Measurements from ENCODE around the gene UTF1. TPM values are rescaled to one million over a fixed set of nuclear protein-coding genes. Genes with fewer than 3 reads are reported as not detected.

Gene UTF1
- total RNA-seq, 2 experiments from 2014 or later, result not detected

GRCh38 chr10:133201948-133202725 lies 27.9 kb upstream of the UTF1 start:
- Mint-ChIP-seq H3K9me3 (no peaks in the 10 kb centered on the region), H3K4me3 (no peak overlapping the region), H3K36me3 (no peaks in the 10 kb centered on the region), H3K27ac (no peak overlapping the region), H3K4me1 (no peaks in the 10 kb centered on the region), H3K27me3 (no peaks in the 10 kb centered on the region)
- no peak for DNase-seq

GRCh38 chr10:133202778-133203651 lies 27.0 kb upstream of the UTF1 start:
- Mint-ChIP-seq H3K9me3 (no peaks in the 10 kb centered on the region), H3K4me3 (no peak overlapping the region), H3K27ac (no peak overlapping the region), H3K27me3 (no peaks in the 10 kb centered on the region), H3K4me1 (no peaks in the 10 kb centered on the region), H3K36me3 (no peaks in the 10 kb centered on the region)
- DNase-seq, result no peak

GRCh38 chr10:133203652-133204195 lies 26.3 kb upstream of the UTF1 start:
- no peak overlapping the region for H3K27ac Mint-ChIP-seq
- no peak overlapping the region for H3K4me3 Mint-ChIP-seq
- H3K36me3 Mint-ChIP-seq, result no peaks in the 10 kb centered on the region

GRCh38 chr10:133204226-133205015 lies 25.6 kb upstream of the UTF1 start:
- H3K9me3 Mint-ChIP-seq, result no peaks in the 10 kb centered on the region
- no peaks in the 10 kb centered on the region for H3K27me3 Mint-ChIP-seq
- no peak overlapping the region for H3K4me3 Mint-ChIP-seq
- no peak for DNase-seq
- no peaks in the 10 kb centered on the region for H3K4me1 Mint-ChIP-seq
- no peak overlapping the region for H3K27ac Mint-ChIP-seq
- no peaks in the 10 kb centered on the region for H3K36me3 Mint-ChIP-seq

More at GRCh38 chr10:133203652-133204195, 26.3 kb upstream of the UTF1 start:
- Mint-ChIP-seq H3K27me3 (no peaks in the 10 kb centered on the region), H3K4me1 (no peaks in the 10 kb centered on the region), H3K9me3 (no peaks in the 10 kb centered on the region)
- no peak for DNase-seq

DNA sequence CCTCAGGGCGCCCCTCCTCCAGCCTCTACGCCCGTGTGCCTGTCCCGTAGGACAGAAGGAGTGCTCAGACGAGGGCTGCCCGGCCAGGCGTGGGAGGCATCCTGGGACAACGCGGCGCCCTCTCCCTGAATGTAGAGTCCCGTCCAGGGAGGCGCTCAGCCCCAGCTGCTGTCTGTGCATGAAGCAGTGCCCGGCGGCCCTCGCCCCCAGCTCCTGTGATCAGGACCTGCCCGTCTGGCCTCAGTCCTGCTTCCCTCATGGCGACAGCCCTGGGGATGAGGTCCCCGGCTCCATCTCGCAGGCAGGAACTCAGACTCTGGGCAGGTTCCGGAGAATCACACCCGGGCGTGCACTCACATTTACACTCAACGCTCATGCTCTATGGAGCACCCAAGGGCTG lies 24.9 kb upstream of the UTF1 start:
- Mint-ChIP-seq H3K27ac (no peak overlapping the region), H3K9me3 (no peaks in the 10 kb centered on the region), H3K4me3 (no peak overlapping the region), H3K27me3 (no peaks in the 10 kb centered on the region), H3K4me1 (no peaks in the 10 kb centered on the region), H3K36me3 (no peaks in the 10 kb centered on the region)
- DNase-seq, result no peak

DNA sequence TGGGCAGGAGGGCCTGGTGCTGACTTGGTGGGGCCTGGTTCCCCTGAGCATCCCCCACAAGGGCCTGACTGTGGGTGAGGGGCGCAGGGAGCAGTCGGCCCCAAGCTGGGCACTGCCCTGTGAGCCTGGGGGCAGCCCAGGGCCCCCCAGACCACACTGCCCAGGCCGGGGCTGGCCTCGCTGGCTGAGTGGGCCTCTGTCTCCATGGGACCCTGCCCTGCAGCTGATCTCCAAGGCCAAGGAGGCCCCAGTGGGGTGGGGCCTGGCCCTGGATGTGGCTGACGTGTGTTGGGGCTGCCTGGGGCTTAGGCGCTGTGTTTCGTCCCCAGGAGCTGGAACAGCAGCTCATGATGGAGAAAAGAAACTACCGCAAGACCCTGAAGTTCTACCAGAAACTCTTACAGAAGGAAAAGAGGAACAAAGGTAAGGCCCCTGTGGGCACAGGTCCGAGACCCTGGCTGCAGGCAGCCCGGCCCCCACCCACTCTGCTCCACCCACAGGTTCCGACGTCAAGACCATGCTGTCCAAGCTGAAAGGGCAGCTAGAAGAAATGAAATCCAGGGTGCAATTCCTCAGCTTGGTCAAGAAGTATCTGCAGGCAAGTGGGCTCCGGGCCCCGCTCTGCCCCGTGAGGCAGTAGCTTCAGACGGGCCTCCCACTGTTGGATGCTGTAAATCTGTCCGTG lies 23.5 kb upstream of the UTF1 start:
- Mint-ChIP-seq H3K27me3 (no peaks in the 10 kb centered on the region), H3K9me3 (no peaks in the 10 kb centered on the region), H3K27ac (no peak overlapping the region)

DNA sequence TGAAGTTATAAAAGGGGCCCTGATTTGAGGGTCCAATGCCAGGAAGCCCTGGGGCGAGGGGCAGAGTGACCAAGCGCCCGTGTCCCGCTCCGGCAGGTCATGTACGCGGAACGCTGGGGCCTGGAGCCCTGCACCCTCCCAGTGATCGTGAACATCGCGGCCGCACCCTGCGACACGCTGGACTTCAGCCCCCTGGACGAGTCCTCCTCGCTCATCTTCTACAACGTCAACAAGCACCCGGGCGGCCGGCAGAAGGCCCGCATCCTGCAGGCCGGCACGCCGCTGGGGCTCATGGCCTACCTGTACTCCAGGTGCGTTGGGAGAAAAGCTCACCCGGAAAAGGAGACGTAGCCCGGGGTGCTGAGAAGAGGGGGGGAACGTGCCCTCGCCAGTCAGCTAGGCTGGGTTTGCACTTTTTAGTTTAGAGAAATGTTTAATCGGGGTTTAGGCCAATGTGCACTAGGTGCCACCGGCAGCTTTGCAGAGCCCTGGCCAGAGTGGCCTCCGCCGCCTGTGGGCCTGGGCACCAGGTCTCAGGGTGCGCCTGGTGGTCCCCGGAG lies 22.9 kb upstream of the UTF1 start:
- Mint-ChIP-seq H3K27ac (no peak overlapping the region), H3K9me3 (no peaks in the 10 kb centered on the region), H3K27me3 (no peaks in the 10 kb centered on the region), H3K4me3 (no peak overlapping the region), H3K36me3 (no peaks in the 10 kb centered on the region), H3K4me1 (no peaks in the 10 kb centered on the region)
- no peak for DNase-seq

More for the DNA sequence above, 23.5 kb upstream of the UTF1 start:
- Mint-ChIP-seq H3K36me3 (no peaks in the 10 kb centered on the region), H3K4me1 (no peaks in the 10 kb centered on the region), H3K4me3 (no peak overlapping the region)
- no peak for DNase-seq

- Mint-ChIP-seq H3K27ac (no peak overlapping the region), H3K36me3 (no peaks in the 10 kb centered on the region), H3K4me3 (no peak overlapping the region), H3K4me1 (no peaks in the 10 kb centered on the region), H3K27me3 (no peaks in the 10 kb centered on the region), H3K9me3 (no peaks in the 10 kb centered on the region)
- no peak for DNase-seq
Measured at GRCh38 chr10:133207627-133208026, 22.4 kb upstream of the UTF1 start.

DNA sequence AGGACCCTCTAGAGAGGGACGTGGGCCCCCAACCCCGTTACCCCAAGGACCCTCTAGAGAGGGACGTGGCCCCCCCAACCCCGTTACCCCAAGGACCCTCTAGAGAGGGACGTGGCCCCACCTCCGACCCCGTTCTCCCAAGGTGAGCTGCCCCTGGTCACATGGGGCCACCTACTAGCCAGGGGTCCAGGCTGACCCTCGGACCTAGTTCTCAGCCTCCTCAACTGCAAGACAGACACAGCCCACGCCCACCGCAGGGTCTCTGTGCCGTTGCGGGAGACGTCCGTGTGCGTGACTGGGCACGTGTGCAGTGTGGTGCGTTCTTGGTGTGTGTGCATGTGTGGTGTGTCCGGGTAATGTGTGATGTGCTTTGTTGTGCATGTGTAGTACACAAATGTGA lies 21.6 kb upstream of the UTF1 start:
- Mint-ChIP-seq H3K36me3 (no peaks in the 10 kb centered on the region), H3K4me1 (no peaks in the 10 kb centered on the region), H3K4me3 (no peak overlapping the region), H3K9me3 (no peaks in the 10 kb centered on the region), H3K27ac (no peak overlapping the region), H3K27me3 (no peaks in the 10 kb centered on the region)
- no peak for DNase-seq

DNA sequence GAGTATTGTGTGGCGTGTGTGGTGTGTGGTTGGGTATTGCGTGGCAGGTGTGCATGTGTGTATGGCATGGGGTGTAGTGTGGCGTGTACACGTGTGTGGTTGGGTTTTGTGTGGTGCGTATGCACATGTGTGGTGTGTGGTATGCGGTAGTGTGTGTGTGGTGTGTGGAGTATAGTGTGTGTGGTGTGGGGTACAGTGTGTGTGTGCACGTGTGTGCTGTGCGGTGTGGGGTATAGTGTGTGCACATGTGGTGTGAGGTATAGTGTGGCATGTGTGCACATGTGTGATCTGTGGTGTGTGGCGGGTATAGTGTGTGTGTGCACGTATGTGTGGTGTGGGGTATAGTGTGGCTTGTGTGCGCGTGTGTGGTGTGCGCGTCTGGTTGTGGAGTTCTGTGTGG lies 20.9 kb upstream of the UTF1 start:
- H3K9me3 Mint-ChIP-seq, result no peaks in the 10 kb centered on the region
- no peak overlapping the region for H3K4me3 Mint-ChIP-seq
- H3K4me1 Mint-ChIP-seq, result no peaks in the 10 kb centered on the region
- H3K27ac Mint-ChIP-seq, result no peak overlapping the region
- DNase-seq, result no peak
- no peaks in the 10 kb centered on the region for H3K27me3 Mint-ChIP-seq
- H3K36me3 Mint-ChIP-seq, result no peaks in the 10 kb centered on the region

DNA sequence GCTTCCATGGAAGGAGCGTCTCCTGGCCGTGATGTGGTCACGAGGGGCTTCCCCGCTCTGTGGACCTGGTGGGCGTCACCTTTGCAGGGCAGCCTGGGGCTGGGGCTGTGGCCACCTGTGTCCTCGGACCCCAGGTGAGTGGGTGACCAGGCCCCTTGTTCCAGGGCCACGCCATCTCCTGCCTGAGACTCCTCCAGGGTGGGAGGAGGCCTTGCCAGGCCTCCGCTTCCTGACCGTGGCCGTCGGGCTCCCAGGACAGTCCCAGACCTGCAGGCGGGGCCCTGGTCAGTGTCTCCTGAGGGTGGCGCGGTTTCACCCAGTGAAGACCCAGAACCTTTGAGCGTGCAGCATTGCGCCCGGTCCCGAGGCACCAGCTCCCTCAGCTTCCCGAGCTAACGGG lies 20.4 kb upstream of the UTF1 start:
- Mint-ChIP-seq H3K27ac (no peak overlapping the region), H3K4me3 (no peak overlapping the region), H3K27me3 (no peaks in the 10 kb centered on the region), H3K4me1 (no peaks in the 10 kb centered on the region), H3K9me3 (no peaks in the 10 kb centered on the region), H3K36me3 (no peaks in the 10 kb centered on the region)
- no peak for DNase-seq

DNA sequence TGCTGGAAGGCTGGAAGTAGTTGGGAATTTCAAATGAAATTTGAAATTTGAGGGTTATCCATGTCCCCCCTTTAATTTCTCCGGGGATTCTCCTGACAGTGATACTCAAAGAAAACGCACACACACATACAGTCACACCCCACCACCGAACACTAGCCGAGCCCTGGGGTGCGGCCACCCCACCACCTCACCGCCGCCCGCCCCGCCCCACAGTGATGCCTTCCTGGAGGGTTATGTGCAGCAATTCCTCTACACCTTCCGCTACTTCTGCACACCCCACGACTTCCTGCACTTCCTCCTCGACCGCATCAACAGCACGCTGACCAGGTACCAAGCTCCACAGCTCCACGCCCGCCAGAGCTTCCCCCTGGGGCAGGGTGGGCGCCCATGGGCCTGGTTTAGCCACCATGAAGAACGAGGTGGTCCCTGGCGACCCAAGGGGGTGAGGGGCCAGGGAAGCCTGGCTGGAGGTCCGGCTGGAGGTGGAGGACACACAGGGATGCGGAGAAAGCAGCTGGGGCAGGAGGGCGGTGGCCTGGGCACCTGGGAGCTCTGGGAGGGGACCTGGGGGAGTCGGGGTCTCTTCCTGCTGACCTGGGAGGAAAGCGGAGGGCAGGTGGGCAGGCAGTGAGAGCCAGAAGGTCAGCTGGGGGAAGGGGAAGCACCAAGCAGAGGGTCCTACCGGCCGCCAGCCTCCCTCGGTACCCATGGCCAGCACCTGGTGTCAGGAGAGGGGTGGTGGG lies 19.4 kb upstream of the UTF1 start:
- no peak overlapping the region for H3K27ac Mint-ChIP-seq
- H3K36me3 Mint-ChIP-seq, result no peaks in the 10 kb centered on the region
- no peak overlapping the region for H3K4me3 Mint-ChIP-seq
- H3K4me1 Mint-ChIP-seq, result no peaks in the 10 kb centered on the region
- no peaks in the 10 kb centered on the region for H3K27me3 Mint-ChIP-seq
- no peak for DNase-seq
- no peaks in the 10 kb centered on the region for H3K9me3 Mint-ChIP-seq

- H3K36me3 Mint-ChIP-seq, result no peaks in the 10 kb centered on the region
- H3K4me3 Mint-ChIP-seq, result no peak overlapping the region
- no peak for DNase-seq
- no peaks in the 10 kb centered on the region for H3K4me1 Mint-ChIP-seq
- peaks cover 4% of the 10 kb centered on the region for H3K27me3 Mint-ChIP-seq
- no peak overlapping the region for H3K27ac Mint-ChIP-seq
- no peaks in the 10 kb centered on the region for H3K9me3 Mint-ChIP-seq
Measured at GRCh38 chr10:133211141-133211830, 18.7 kb upstream of the UTF1 start.
